ENCODE data around the gene SORBS1. TPM values are rescaled to one million over a fixed set of nuclear protein-coding genes. Genes with fewer than 3 reads are reported as not detected.

Gene SORBS1
- total RNA-seq, 4 donors from 2014 or later, result 23.3 to 359 (median 72.2) TPM

DNA sequence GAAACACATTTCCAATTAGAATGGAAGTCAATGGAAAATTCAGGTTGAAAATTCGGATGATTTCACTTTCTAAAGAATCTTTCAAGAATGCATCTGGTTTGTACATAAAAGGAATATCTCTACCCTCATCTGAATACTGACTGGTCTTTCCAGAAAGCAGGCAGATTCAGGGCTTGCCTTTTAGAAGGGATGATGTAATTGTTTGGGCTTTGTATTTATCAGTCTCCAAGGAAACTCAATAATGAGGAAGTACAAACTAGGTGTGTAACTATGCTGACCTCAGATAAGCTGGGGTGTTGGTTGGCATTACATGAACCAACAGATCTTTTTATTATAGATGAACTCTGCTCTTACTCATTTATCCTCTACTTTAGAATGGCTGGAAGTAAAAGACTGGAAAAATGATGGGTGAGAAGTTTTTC, 294.5 kb downstream of the SORBS1 start:
- peak overlapping the region; percentile 73 to 92 (median 86) for H3K27ac ChIP-seq
- no peaks in the 10 kb centered on the region for H3K9me3 ChIP-seq
- peaks cover 0 to 66% (median 6%) of the 10 kb centered on the region in 3 donors for H3K36me3 ChIP-seq
- TF ChIP-seq POLR2A (IDR thresholded peaks at IDR 0.05), result no peak
- TF ChIP-seq, protein P1, sequence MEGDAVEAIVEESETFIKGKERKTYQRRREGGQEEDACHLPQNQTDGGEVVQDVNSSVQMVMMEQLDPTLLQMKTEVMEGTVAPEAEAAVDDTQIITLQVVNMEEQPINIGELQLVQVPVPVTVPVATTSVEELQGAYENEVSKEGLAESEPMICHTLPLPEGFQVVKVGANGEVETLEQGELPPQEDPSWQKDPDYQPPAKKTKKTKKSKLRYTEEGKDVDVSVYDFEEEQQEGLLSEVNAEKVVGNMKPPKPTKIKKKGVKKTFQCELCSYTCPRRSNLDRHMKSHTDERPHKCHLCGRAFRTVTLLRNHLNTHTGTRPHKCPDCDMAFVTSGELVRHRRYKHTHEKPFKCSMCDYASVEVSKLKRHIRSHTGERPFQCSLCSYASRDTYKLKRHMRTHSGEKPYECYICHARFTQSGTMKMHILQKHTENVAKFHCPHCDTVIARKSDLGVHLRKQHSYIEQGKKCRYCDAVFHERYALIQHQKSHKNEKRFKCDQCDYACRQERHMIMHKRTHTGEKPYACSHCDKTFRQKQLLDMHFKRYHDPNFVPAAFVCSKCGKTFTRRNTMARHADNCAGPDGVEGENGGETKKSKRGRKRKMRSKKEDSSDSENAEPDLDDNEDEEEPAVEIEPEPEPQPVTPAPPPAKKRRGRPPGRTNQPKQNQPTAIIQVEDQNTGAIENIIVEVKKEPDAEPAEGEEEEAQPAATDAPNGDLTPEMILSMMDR (IDR thresholded peaks at IDR 0.05), result no peak
- WGBS, 2 donors, result 8 to 18% methylated on average over 1 of the region's 1 CpG
- H3K4me1 ChIP-seq, result peaks cover 20 to 69% (median 52%) of the 10 kb centered on the region in 3 donors
- H3K27me3 ChIP-seq, result no peaks in the 10 kb centered on the region
- DNase-seq, result no peak
- H3K4me3 ChIP-seq, result peak overlapping the region in 1 of 4 donors; percentile 8
- intact Hi-C loops (cut with DNase I), result no loop called here

- Histone ChIP-seq H3K4me1 (peaks cover 29 to 81% (median 60%) of the 10 kb centered on the region in 3 donors), H3K4me3 (no peak overlapping the region), H3K9me3 (no peaks in the 10 kb centered on the region), H3K27ac (peak overlapping the region; percentile 65 to 92 (median 80)), H3K36me3 (peaks cover 3 to 67% (median 6%) of the 10 kb centered on the region in 3 donors), H3K27me3 (no peaks in the 10 kb centered on the region)
- 78 to 89% methylated on average over 5 to 7 of the region's 8 CpGs for WGBS, 2 donors
- no peak for DNase-seq
- intact Hi-C loops (cut with DNase I), result no loop called here
- TF ChIP-seq, protein P1 (IDR thresholded peaks at IDR 0.05), result no peak
- TF ChIP-seq POLR2A (IDR thresholded peaks at IDR 0.05), result no peak
Observed at GRCh38 chr10:95265572-95265971, 295.6 kb downstream of the SORBS1 start.

GRCh38 chr10:95264227-95265051, 296.7 kb downstream of the SORBS1 start:
- peaks cover 3 to 67% (median 3%) of the 10 kb centered on the region in 3 donors for H3K36me3 ChIP-seq
- DNase-seq, result no peak
- no peak for TF ChIP-seq POLR2A (IDR thresholded peaks at IDR 0.05)
- TF ChIP-seq, protein P1 (IDR thresholded peaks at IDR 0.05), result no peak
- H3K4me1 ChIP-seq, result peaks cover 30 to 83% (median 61%) of the 10 kb centered on the region in 3 donors
- 56 to 57% methylated on average over 5 of the region's 6 CpGs for WGBS, 2 donors
- intact Hi-C loops (cut with DNase I), result no loop called here
- no peaks in the 10 kb centered on the region for H3K9me3 ChIP-seq
- H3K4me3 ChIP-seq, result no peak overlapping the region
- H3K27me3 ChIP-seq, result no peaks in the 10 kb centered on the region
- H3K27ac ChIP-seq, result peak overlapping the region; percentile 55 to 92 (median 73)

DNA sequence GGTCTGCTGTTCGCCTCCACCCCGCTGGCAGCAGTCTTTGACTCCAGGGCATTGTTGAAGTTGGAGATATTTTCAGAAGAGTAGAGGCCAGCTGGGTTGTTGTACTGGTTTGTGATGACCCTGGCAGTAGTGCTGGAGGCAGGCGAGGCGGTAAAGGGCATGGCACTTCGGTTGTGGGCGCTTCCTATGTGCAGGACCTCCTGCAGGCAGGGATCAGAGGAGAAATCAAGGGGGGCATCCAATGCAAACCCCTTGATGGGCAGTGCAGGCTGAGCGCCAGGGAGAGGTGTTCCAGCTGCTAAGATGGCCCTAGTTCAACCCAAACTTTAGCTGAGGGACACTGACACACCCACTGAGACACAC, 297.3 kb downstream of the SORBS1 start:
- intact Hi-C loops (cut with DNase I), result no loop called here

DNA sequence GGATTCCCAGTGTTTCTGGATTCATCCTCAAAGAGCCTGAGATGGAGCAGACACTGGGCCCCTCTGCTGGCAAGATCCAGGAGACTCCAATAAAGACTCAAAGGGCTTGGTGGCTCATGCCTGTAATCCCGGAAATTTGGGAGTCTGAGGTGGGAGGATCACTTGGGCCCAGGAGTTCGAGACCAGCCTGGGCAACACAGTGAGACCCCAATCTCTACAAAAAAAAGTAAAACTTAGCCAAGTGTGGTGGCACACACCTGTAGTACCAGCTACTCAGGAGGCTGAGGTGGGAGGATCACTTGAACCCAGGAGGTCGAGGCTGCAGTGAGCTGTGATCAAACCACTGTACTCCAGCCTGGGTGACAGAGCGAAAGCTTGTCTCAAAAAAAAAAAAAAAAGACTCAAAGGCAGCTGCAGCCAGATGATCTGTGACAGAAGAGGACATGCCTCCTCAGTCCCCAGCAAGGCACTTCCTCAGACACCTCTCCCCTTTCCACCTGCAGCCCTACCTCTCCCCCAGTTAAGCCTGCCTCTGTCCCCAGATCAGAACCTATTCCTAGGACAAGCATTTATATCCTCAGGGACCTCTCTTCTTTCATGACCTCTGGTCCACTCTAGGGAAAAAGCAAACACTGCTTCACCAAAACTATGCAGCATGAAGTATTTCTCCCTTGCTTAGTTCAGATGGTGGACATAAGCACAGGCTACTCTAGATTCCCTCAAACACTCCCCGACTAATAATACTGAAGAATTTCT, 298.2 kb downstream of the SORBS1 start:
- DNase-seq, result no peak
- intact Hi-C loops (cut with DNase I), result no loop called here
- H3K27me3 ChIP-seq, result no peaks in the 10 kb centered on the region
- no peak overlapping the region for H3K4me3 ChIP-seq
- H3K9me3 ChIP-seq, result no peaks in the 10 kb centered on the region
- TF ChIP-seq POLR2A (IDR thresholded peaks at IDR 0.05), result no peak
- TF ChIP-seq, protein P1 (IDR thresholded peaks at IDR 0.05), result no peak
- H3K36me3 ChIP-seq, result peaks cover 3 to 77% (median 3%) of the 10 kb centered on the region in 3 donors
- WGBS, 2 donors, result 66 to 82% methylated on average over 3 to 4 of the region's 5 CpGs
- peak overlapping the region; percentile 55 to 92 (median 73) for H3K27ac ChIP-seq
- H3K4me1 ChIP-seq, result peaks cover 21 to 68% (median 46%) of the 10 kb centered on the region in 3 donors

More for the DNA sequence above, 297.3 kb downstream of the SORBS1 start:
- H3K9me3 ChIP-seq, result no peaks in the 10 kb centered on the region
- H3K4me3 ChIP-seq, result no peak overlapping the region
- peak overlapping the region; percentile 55 to 92 (median 73) for H3K27ac ChIP-seq
- TF ChIP-seq POLR2A (IDR thresholded peaks at IDR 0.05), result no peak
- 78% methylated on average over 7 of the region's 7 CpGs; no CpG with 5 or more reads in 1 of the 2 donors for WGBS, 2 donors
- peaks cover 30 to 77% (median 55%) of the 10 kb centered on the region in 3 donors for H3K4me1 ChIP-seq
- H3K36me3 ChIP-seq, result peaks cover 3 to 73% (median 3%) of the 10 kb centered on the region in 3 donors
- no peaks in the 10 kb centered on the region for H3K27me3 ChIP-seq
- no peak for DNase-seq
